Measurements from ENCODE around the gene GJC3. TPM values are rescaled to one million over a fixed set of nuclear protein-coding genes. Genes with fewer than 3 reads are reported as not detected.

Gene GJC3
- total and polyA plus RNA-seq, 9 of the 15 experiments (the other 6 are each of a cell fraction or from before 2014, with no cell fraction given) = 0.10 to 0.45 (median 0.28) TPM; not detected in 1

GRCh38 chr7:99881370-99881769 lies 48.0 kb downstream of the GJC3 start (continued):
- TF ChIP-seq FOXM1 (IDR thresholded peaks at IDR 0.05; ENCODE audit: low read depth) (peak; percentile 42; the same call in 1 of the 2 replicates), FOXM1 (CRISPR knock-in tag; IDR thresholded peaks at IDR 0.05; ENCODE audit: low read depth) (no peak), RCOR1 (IDR thresholded peaks at IDR 0.05; ENCODE audit: borderline replicate concordance in 1 of 2, low read depth in 2 of 2, low read length in 2 of 2) (peak in 1 of 2 experiments; percentile 93; a peak in 2 of 4 replicates), SNRNP70 (optimal IDR thresholded peaks at IDR 0.05; ENCODE audit: low read depth, low read length) (no peak), STAT5A (IDR thresholded peaks at IDR 0.05; ENCODE audit: borderline replicate concordance, low read length) (0 out of 2 replicates have a peak, but pooled peaks have one; percentile 13), ZNF766 (CRISPR knock-in tag; conservative IDR thresholded peaks at IDR 0.05) (peak; percentile 54; the same call in 1 of the 2 replicates), NFE2 (IDR thresholded peaks at IDR 0.05; ENCODE audit: low read depth) (no peak), CTBP1 (IDR thresholded peaks at IDR 0.05; ENCODE audit: borderline replicate concordance) (peak; percentile 73; the same call in 1 of the 2 replicates), MLLT1 (IDR thresholded peaks at IDR 0.05) (no peak), ZNF717 (CRISPR knock-in tag; IDR thresholded peaks at IDR 0.05) (no peak), ZNF644 (tag; IDR thresholded peaks at IDR 0.05; ENCODE audit: low read depth) (peak; percentile 89)
- TF ChIP-seq, protein P1, sequence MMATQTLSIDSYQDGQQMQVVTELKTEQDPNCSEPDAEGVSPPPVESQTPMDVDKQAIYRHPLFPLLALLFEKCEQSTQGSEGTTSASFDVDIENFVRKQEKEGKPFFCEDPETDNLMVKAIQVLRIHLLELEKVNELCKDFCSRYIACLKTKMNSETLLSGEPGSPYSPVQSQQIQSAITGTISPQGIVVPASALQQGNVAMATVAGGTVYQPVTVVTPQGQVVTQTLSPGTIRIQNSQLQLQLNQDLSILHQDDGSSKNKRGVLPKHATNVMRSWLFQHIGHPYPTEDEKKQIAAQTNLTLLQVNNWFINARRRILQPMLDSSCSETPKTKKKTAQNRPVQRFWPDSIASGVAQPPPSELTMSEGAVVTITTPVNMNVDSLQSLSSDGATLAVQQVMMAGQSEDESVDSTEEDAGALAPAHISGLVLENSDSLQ (IDR thresholded peaks at IDR 0.05) = peak; percentile 50

Data from K562 (cell line).